GM18505 (cell line): Measurements from ENCODE around the gene AKNA.

Source experiments
- ATAC-seq: cut with Tn5 transposase; IDR thresholded peaks from one replicate; pipeline ENCODE4 v1.9.1; 2021; ENCODE audit not compliant: unreplicated experiment
- POLR2A ChIP-seq: IDR thresholded peaks from 4 replicates; pipeline ENCODE4 v1.6.1; 2011; ENCODE audit warnings: borderline replicate concordance; ENCODE audit not compliant: insufficient read depth, insufficient read length; ENCODE audit errors: extremely low read depth

The AKNA gene

GRCh38 chr9:114364134-114365041 lies 23.4 kb downstream of the AKNA start:
- no peak for TF ChIP-seq POLR2A
- ATAC-seq = no peak

- TF ChIP-seq POLR2A = no peak
These were observed 24.4 kb downstream of the AKNA start for GRCh38 chr9:114363424-114363823.

GRCh38 chr9:114362394-114362793 lies 25.4 kb downstream of the AKNA start:
- TF ChIP-seq POLR2A = no peak
- no peak for ATAC-seq

More at GRCh38 chr9:114363424-114363823, 24.4 kb downstream of the AKNA start:
- no peak for ATAC-seq

- no peak for ATAC-seq
- TF ChIP-seq POLR2A = no peak
These were observed 26.2 kb downstream of the AKNA start for GRCh38 chr9:114361542-114361941.

DNA sequence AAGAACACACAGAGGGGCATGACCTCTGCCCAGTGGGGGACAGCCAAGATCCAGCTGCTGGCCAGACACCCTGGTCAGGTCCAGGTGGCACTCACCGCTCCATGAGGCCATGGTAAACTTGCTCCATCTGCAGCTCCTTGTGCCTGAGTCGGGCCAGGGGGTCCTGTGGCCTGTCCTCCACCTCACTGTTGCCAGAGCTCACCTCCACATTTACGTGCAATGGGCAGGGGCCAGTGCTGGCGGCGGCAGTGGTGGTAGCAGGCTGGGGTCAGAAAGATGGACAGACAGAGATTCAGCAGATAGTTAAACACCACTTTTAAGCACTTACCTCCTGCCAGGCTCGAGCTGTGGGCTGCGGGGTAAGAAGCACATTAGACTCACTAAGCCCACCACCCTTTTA lies 28.0 kb downstream of the AKNA start:
- TF ChIP-seq POLR2A = no peak
- ATAC-seq = no peak

GRCh38 chr9:114357911-114358328 lies 29.9 kb downstream of the AKNA start:
- no peak for TF ChIP-seq POLR2A
- ATAC-seq = no peak

- no peak for ATAC-seq
- TF ChIP-seq POLR2A = peak; percentile 0
These were observed 30.4 kb downstream of the AKNA start for GRCh38 chr9:114357360-114357759.

DNA sequence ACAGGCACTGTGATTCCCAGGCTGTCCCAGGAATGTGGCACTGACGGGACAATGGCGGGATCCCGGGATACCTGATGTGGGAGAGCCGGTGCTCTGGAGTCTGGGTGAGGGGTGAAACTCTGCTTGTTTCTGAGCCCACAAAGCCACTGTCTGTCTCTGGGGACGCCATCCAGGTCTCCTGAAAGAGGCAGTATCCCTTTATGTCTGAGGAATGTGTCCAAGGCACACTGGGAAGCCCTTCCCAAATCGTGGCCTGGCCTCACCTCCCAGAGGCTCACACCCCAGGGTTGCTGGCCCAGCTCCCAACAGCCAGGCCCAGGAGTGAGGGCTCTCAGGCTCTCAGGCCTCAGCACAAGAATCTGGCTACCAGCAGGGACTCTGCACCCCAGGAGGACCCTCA lies 31.0 kb downstream of the AKNA start:
- no peak for ATAC-seq
- TF ChIP-seq POLR2A = peak; percentile 33

DNA sequence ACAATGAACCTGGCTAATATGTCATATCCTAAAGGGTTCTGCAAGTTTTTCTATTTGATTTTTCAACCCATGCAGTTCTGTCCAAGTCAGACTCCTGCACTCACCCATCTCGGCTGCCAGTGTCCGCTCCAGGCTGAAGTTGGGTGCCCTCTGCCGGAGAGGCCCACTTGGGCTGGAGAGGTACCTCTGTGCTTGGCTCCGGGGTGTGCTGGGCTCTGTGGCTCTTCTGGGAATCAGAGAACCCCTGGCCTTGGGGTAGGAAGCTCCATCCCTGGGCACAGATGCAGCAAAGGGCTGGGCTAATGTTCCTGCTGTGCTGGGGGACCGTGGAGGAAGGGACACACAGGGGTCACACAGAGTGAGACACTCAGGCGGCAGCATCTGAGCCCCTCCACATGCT lies 32.0 kb downstream of the AKNA start:
- no peak for TF ChIP-seq POLR2A
- no peak for ATAC-seq

DNA sequence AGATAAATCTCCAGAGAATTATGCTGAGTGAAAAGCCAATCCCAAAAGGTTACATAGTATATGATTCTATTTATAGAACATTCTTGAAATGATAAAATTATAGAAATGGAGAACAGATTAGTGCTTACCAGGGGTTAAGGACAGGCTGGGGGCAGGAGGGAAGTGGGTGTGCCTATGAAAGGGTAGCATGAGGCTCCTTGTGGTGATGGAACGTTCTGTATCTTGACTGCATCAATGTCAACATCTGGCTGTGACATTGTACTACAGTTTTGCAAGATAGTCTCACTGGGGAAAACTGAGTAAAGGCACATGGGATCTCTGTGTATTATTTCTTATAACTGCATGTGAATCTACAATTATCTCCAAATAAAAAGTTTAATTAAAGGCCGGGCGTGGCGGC lies 35.9 kb downstream of the AKNA start:
- TF ChIP-seq POLR2A = no peak

GRCh38 chr9:114350636-114351401 lies 37.0 kb downstream of the AKNA start:
- no peak for TF ChIP-seq POLR2A
- ATAC-seq = no peak

More for the DNA sequence above, 35.9 kb downstream of the AKNA start:
- ATAC-seq = no peak

DNA sequence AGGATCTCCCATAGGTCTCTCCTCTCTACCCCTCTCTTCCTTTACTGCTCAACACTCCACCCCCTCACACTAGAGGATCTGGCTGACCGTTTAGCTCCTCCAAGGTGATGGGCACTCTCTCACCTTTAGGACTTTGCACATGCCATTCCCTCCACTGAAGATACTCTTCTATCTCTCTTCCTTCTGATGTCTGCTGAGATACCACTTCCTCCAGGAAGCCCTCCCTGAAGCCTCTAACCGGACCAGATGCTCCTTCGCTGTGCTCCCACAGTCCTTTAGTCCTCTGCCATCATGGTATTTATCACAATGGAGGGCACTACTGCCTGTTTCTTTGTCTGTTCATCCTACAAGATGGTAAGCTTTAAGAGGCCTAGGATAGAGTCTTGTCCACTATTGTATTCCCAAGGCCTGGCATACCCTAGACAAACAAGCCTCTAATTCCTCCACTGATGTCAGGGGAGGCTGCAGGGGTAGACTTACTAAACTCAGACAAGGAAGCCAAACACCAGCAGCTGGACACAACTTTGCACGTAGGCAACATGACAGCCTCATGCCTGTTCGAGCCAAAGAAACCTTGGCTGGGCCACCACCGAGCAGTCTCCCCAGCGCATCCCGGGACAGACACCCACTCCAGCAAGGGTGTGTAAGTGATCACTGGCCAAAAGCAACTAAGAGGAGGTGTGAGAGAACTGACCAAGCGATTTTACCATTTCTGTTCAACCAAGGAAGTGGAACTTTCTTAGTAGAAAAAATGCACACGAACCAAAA lies 37.9 kb downstream of the AKNA start:
- ATAC-seq = no peak
- no peak for TF ChIP-seq POLR2A

- ATAC-seq = peak; percentile 90
- TF ChIP-seq POLR2A = peak; percentile 26
These were observed 38.8 kb downstream of the AKNA start for GRCh38 chr9:114348906-114349482.
